HG03135 (cell line): ENCODE measurements around the gene MLEC.

Source experiments
- ATAC-seq: cut with Tn5 transposase; IDR thresholded peaks from one replicate; pipeline ENCODE4 v1.9.1; 2021; ENCODE audit warnings: mild to moderate bottlenecking, moderate library complexity; ENCODE audit not compliant: unreplicated experiment

MLEC gene

GRCh38 chr12:120690083-120690450 lies 3.1 kb downstream of the MLEC start:
- ATAC-seq = no peak

DNA sequence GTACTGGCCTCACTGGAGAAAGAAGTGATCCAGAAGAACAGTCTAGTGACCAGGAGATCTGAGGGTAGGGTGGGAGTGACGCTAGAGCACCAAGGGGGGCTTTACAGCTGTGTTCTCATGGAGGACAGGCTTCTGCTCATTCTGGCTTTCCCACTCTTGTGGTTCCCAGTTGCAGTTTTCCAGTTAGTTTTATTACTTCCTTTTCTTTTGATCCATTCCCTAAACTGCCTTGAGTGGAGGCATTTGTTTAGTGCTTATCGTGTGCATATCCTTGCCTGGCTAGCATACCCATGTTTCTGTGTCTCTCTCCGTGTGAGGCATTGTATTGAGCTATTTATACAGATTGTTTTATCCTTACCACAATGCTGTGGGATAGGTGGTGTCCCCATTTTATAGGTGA lies 4.0 kb downstream of the MLEC start:
- no peak for ATAC-seq

- ATAC-seq = no peak
Measured at GRCh38 chr12:120692524-120693033, 5.6 kb downstream of the MLEC start.

- no peak for ATAC-seq
Measured at GRCh38 chr12:120693848-120694247, 6.9 kb downstream of the MLEC start.

DNA sequence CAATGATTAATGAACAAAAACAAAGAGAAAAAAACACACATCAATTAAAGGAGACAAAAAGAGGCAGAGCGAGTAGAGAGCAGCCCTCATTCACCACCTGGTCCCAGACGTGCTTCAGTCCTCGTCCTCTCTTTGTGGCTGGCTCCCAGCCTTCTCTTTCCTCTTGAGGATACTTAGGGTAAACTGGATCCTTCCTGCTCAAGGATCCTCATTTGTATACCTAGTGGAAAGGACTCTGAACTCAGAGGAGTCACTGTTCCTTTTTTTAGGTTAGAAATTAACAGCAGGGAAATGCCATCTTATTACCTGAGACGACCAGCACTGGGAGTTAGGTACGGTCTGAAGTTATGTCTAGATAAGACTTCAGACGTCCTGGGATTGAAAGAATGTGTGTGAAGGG lies 9.7 kb downstream of the MLEC start:
- ATAC-seq = no peak

DNA sequence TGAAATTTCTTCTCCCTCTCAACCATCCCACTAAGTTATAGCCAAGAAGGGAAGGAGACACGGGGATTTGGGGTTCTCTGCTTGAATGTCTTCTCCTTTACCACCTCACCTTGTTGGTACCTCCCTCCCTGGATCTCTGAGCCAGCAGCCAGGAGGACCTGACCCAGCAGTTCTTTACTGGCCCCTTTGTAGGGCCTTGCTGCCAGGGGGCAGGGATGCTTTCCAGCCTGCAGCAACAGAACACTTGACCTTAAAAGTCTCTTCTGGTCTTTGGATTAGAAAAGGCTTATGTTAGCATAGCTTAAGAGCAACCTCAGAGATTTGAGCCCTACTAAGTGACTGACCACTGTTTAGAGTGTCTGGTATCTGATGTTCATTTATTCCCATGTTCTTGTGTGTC lies 10.4 kb downstream of the MLEC start:
- no peak for ATAC-seq

- no peak for ATAC-seq
Measured at GRCh38 chr12:120698665-120699064, 11.7 kb downstream of the MLEC start.

DNA sequence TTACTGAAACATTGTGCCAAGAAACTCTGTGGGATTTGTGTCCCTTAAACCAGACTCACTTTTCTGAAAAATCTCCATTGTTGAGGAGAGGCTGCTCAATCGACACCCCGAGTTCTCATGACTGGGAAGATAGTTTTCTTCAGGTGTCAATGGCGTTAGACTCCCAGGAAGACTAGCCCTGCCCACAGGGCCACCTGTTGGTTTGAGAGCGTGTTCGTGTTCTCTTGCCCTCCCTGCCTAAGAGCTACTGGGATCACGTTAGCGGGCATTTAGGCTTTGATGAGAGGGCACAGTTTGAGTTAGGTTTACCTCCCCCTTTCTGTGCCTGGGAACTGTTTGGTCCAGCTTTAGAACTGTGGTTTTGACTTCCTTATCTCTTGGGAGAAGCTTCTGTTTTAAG lies 12.6 kb downstream of the MLEC start:
- ATAC-seq = no peak

DNA sequence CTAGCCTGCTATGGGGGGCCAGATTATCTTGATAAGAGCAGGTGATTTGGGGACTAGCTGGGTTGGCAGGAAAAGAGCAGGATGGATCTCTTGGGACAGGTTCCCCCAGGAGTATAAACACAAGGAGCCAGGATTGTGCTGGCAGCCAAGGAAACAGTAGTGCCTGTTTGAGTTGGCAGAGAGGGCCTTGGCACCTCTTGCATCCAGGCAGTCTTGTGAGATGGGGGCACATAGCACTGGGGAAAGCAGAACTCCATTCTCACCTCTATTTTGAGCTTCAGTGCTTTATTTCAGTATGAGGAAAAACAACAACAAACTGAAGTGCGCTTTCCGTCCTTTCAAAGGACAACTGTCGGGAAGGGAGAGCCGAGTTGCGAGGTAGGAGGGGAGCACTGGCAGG lies 13.9 kb downstream of the MLEC start:
- ATAC-seq = no peak

DNA sequence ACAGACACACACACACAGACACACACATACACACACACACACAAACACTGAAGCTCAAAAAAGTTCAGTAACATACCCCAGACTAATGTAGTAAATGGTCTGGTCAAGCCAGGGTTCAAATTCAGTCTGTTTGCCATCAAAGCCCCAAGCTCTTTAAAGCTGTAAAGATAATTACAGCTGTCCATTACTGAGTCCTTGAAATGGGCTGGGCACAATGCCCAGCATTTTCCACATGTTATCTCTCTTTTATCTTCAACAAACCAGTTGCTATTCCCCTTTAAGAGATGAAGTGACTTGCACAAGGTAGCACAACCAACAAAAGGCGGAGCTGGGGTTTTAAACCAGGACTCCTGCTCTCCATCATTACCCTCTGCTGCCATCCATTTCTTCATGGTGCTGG lies 15.7 kb downstream of the MLEC start:
- no peak for ATAC-seq

- no peak for ATAC-seq
Measured at GRCh38 chr12:120703311-120703942, 16.5 kb downstream of the MLEC start.

GRCh38 chr12:120705618-120706017 lies 18.7 kb downstream of the MLEC start:
- ATAC-seq = no peak

GRCh38 chr12:120706029-120706428 lies 19.1 kb downstream of the MLEC start:
- no peak for ATAC-seq

- ATAC-seq = no peak
Measured at GRCh38 chr12:120708651-120709050, 21.7 kb downstream of the MLEC start.

DNA sequence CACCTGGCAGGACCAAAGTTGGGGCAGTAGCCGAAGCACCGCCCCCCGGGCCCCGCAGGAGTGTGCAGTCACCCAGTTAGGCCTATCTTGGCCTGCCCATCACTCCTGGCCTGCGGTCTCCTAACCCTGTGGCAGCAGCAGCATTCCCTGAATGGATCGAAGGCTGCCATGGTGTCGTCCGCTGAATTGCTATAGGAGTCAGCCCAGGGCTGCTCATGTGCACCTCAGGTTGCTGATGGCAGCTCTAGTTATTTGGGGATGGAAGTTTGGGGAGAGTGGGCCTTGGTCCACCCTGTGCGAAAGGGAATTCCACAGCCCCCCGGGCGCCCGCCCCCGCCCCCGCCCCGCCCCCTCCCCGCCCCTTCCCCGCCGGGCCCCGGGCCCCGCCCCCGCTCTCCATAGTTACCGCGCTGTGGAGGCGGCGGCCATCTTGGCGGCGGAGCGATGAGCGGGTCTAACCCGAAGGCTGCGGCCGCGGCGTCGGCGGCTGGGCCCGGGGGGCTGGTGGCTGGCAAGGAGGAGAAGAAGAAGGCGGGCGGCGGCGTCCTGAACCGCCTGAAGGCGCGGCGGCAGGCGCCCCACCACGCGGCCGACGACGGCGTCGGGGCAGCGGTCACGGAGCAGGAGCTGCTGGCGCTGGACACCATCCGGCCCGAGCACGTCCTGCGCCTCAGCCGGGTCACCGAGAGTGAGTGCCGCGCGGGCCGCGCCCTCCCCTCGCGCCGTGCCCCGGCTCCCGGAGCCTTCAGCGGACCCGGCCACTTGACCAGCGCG lies 23.3 kb downstream of the MLEC start, which contains the start of gene UNC119B:
TSS of gene UNC119B (plus strand) at position 428 of the 774 bp plus-strand sequence. CDS start at position 445, 17 bp downstream.
- ATAC-seq = peak; percentile 54

- ATAC-seq = peak; percentile 46
Measured at GRCh38 chr12:120710805-120711296, 23.9 kb downstream of the MLEC start.

DNA sequence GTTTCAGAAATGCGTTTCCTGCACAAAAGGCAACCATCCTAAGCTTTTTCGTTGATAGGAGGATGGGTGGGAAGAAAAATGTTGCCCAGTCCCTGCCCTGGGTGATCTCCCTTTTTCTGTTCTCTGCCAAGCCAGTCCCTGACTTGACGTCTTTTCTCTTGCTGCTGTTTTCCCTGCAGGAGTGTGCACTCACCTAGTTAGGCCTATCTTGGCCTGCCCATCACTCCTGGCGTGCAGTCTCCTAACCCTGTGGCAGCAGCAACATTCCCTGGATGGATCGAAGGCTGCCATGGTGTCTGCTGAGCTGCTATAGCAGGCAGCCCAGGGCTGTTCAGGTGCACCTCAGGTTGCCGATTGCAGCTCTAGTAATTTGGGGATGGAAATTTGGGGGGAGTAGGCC lies 24.5 kb downstream of the MLEC start:
- ATAC-seq = no peak

DNA sequence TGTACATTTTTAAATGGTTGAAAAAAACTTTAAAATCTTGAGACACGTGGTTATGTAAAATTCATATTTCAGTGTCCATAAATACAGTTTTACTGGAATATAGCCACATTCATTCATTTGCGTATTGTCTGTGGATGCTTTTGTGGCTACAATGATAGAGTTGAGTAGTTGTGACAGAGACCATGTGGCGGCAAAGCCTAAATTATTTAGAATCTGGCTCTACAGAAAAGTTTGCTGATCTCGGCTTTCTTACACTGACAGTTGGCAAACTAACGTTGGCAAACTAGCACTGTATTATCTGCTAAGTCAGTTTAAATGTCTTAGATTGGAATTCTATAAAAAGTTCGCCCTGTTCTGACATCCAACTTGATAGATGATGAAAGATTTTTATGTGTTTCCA lies 25.7 kb downstream of the MLEC start:
- no peak for ATAC-seq

DNA sequence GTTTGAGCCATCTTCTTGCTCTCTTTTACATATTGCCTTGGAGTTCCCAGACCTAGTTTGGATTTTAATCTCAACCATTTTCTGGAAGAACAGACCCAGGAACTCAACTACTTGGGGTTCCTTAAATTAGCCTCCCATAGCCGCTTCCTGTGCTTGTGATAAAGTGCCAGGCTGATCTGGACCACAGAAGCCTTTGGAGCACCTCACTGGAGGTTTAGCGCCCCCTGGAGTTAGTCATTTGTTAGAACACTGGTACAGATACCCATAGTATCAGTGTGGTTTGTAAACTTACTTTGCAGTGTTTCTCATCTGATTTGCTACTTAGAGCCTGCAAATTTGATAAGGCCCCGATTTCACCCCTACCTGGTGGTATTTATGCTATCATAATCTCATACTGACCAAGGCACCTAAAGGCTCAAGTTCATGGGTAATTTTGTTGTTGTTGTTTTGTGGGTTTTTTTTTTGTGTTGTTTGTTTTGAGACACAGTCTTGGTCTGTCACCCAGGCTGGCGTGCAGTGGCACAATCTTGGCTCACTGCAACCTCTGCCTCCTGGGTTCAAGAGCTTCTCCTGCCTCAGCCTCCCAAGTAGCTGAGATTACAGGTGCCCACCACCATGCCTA lies 27.0 kb downstream of the MLEC start:
- no peak for ATAC-seq

GRCh38 chr12:120718055-120718454 lies 31.1 kb downstream of the MLEC start:
- no peak for ATAC-seq

GRCh38 chr12:120719072-120719471 lies 32.1 kb downstream of the MLEC start:
- no peak for ATAC-seq
